Upper lobe of left lung (tissue), 6 donors: ENCODE measurements around the gene PSMB3. TPM values are rescaled to one million over a fixed set of nuclear protein-coding genes. Genes with fewer than 3 reads are reported as not detected.

Source experiments
- ATAC-seq, 2 donors: fragments of 200-7000 bp; cut with Tn5 transposase; one replicate each; pipeline ENCODE4 v1.9.1; 2022; ENCODE audit warnings: mild to moderate bottlenecking in 2 of 2, moderate library complexity in 2 of 2; ENCODE audit not compliant: low FRiP score in 2 of 2
- DNase-seq, 2 donors: peaks; one replicate each; pipeline ENCODE4 v3.0.0-alpha.2; 2019 to 2020
- H3K27ac ChIP-seq, 4 donors: fragments of 200-600 bp; sonication (generic); one replicate each; pipeline ENCODE4 v1.5.1; 2016 to 2019
- H3K27me3 ChIP-seq, 4 donors: fragments of 200-600 bp; sonication (generic); one replicate each; pipeline ENCODE4 v1.5.1; 2017 to 2019
- H3K36me3 ChIP-seq, 4 donors: fragments of 200-600 bp; sonication (generic); one replicate each; pipeline ENCODE4 v1.5.1; 2016 to 2019
- H3K4me1 ChIP-seq, 4 donors: fragments of 200-600 bp; sonication (generic); one replicate each; pipeline ENCODE4 v1.5.1; 2018 to 2019
- H3K4me3 ChIP-seq, 4 donors: fragments of 200-600 bp; sonication (generic); one replicate each; pipeline ENCODE4 v1.5.1; 2017 to 2019; ENCODE audit warnings: mild to moderate bottlenecking in 2 of 4, moderate library complexity in 1 of 4
- H3K9me3 ChIP-seq, 4 donors: fragments of 200-600 bp; sonication (generic); one replicate each; pipeline ENCODE4 v1.5.1; 2018 to 2019
- EP300 ChIP-seq, 4 donors: sonication (generic); formaldehyde crosslinking; IDR thresholded peaks; one replicate each; pipeline ENCODE4 v1.5.1; 2017; ENCODE audit warnings: antibody characterized with exemption in 4 of 4, control low read depth in 2 of 4
- POLR2A ChIP-seq, 4 donors: fragments of 450-650 bp; IDR thresholded peaks; one replicate each; pipeline ENCODE4 v1.5.1; 2016 to 2017; ENCODE audit warnings: antibody characterized with exemption in 4 of 4, mild to moderate bottlenecking in 2 of 4
- POLR2AphosphoS5 ChIP-seq, 2 donors: sonication (generic); formaldehyde crosslinking; IDR thresholded peaks; one replicate each; pipeline ENCODE4 v1.5.1; 2017; ENCODE audit warnings: antibody characterized with exemption in 2 of 2
- WGBS, 2 donors: methylation state at CpG; one replicate each; pipeline ENCODE4 v1.1.5; 2017 to 2018; 5-methylcytosine and 5-hydroxymethylcytosine counted together
- total RNA-seq, 6 donors: library from RNA; depleted of rRNA in 4 of 6; stranded (reverse); fragments of >200 nt in 4 of 6; gene quantifications; one replicate each; pipeline versions ENCODE4 v1.1.0 to v1.2.1, GENCODE V29; 2016 to 2021
- TF ChIP-seq, protein P1 (sequence below), 6 experiments: fragments of 450-650 bp in 4 of 6; fragments of 200-600 bp in 2 of 6; sonication (generic) in 2 of 6; IDR thresholded peaks; one replicate each; pipeline ENCODE4 v1.5.1; 2016 to 2019; ENCODE audit warnings: antibody characterized with exemption in 6 of 6
- donor health status: DM: no; HTN: no; CAD: no; lungs with moderate emphysema.
- donor health status: DM: no; HTN: yes; CAD: no; lungs with severe emphysema.

Gene PSMB3
- total RNA-seq, 6 donors from 2014 or later = 61.8 to 157 (median 79.2) TPM

DNA sequence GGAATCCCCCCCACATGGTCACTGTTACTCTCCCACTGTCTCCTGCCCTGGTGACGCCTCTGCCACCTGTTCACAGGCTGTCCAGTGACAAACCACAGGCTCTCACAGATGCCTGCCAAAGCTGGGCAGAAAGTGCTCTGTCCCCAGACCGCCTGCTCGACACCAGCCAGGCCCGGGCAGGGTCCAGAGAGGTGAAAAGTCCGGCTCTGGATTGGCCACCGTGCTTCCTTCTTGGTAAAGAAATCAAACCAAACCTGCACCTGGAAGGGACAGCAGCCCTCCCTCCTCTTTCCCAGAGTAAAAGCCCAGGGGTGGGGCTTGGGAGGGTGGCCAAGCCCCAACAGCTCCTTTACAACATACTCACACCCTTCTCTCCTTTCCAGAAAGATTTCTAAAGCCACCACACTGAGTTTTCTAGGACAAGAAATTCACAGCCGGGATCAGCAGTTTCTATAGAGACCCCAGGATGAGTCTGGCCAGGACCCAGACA lies 10.6 kb upstream of the PSMB3 start:
- TF ChIP-seq, protein P1, sequence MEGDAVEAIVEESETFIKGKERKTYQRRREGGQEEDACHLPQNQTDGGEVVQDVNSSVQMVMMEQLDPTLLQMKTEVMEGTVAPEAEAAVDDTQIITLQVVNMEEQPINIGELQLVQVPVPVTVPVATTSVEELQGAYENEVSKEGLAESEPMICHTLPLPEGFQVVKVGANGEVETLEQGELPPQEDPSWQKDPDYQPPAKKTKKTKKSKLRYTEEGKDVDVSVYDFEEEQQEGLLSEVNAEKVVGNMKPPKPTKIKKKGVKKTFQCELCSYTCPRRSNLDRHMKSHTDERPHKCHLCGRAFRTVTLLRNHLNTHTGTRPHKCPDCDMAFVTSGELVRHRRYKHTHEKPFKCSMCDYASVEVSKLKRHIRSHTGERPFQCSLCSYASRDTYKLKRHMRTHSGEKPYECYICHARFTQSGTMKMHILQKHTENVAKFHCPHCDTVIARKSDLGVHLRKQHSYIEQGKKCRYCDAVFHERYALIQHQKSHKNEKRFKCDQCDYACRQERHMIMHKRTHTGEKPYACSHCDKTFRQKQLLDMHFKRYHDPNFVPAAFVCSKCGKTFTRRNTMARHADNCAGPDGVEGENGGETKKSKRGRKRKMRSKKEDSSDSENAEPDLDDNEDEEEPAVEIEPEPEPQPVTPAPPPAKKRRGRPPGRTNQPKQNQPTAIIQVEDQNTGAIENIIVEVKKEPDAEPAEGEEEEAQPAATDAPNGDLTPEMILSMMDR (IDR thresholded peaks at IDR 0.05) = no peak
- TF ChIP-seq POLR2AphosphoS5 (IDR thresholded peaks at IDR 0.05) (no peak), POLR2A (IDR thresholded peaks at IDR 0.05) (no peak), EP300 (IDR thresholded peaks at IDR 0.05) (no peak)
- H3K4me1 ChIP-seq = peaks cover 43 to 57% (median 50%) of the 10 kb centered on the region in 4 donors
- peak overlapping the region; percentile 63 to 85 (median 68) for H3K27ac ChIP-seq
- WGBS, 2 donors = 42 to 49% methylated on average over 5 to 7 of the region's 7 CpGs
- H3K27me3 ChIP-seq = no peaks in the 10 kb centered on the region
- H3K36me3 ChIP-seq = peaks cover 3 to 34% (median 25%) of the 10 kb centered on the region in 4 donors
- H3K9me3 ChIP-seq = no peaks in the 10 kb centered on the region
- H3K4me3 ChIP-seq = no peak overlapping the region
- peak in 1 of 2 donors; percentile 73 for DNase-seq
- peak; percentile 61 to 64 for ATAC-seq

- H3K4me1 ChIP-seq = peaks cover 48 to 63% (median 57%) of the 10 kb centered on the region in 4 donors
- H3K27me3 ChIP-seq = peaks cover 0 to 6% (median 0%) of the 10 kb centered on the region in 4 donors
- peak in 1 of 2 donors; percentile 29 for TF ChIP-seq POLR2AphosphoS5 (IDR thresholded peaks at IDR 0.05)
- TF ChIP-seq EP300 (IDR thresholded peaks at IDR 0.05) = no peak
- H3K27ac ChIP-seq = peak overlapping the region; percentile 63 to 85 (median 68)
- ATAC-seq (peak; percentile 60 to 69), DNase-seq (peak in 1 of 2 donors; percentile 61)
- peaks cover 3 to 27% (median 23%) of the 10 kb centered on the region in 4 donors for H3K36me3 ChIP-seq
- no peak overlapping the region for H3K4me3 ChIP-seq
- H3K9me3 ChIP-seq = no peaks in the 10 kb centered on the region
- 54 to 55% methylated on average over 16 to 21 of the region's 22 CpGs for WGBS, 2 donors
Observed at GRCh38 chr17:38742411-38743308, 9.9 kb upstream of the PSMB3 start.

DNA sequence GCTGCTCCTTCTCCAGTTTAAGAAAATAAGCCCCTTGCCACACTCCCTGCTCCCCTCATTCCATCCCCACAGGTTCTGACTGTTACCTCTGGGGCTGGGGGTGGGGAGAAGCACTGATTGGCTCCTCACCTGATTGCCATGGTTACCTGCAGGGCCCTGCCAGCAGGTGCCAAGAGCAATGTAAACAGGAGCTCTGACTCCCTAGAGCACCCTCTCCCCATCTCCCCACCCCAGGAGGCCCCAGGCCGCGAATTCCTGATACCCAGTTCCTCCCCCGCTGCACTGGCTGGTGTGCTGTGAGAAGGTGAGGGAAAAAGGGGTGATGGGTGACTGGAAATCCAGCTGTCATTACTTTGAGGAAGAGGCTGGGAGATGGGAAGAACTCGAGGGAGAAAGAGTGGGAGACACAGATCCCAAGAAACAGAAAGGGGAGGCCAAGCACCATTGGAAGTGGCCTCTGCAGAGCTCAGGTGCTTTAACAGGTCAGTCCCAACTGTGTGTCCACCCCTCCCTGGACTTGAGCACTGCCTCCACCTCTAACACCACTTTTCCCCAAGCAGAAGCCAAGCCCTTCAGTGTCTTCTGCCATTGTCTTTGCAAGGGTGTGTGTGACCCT lies 8.9 kb upstream of the PSMB3 start:
- ATAC-seq (no peak), DNase-seq (peak in 1 of 2 donors; percentile 55)
- Histone ChIP-seq H3K4me3 (no peak overlapping the region), H3K27me3 (peaks cover 0 to 13% (median under 1%) of the 10 kb centered on the region in 4 donors), H3K4me1 (peaks cover 48 to 69% (median 67%) of the 10 kb centered on the region in 4 donors), H3K9me3 (no peaks in the 10 kb centered on the region), H3K36me3 (peaks cover 3 to 17% (median 14%) of the 10 kb centered on the region in 4 donors), H3K27ac (peak overlapping the region in 3 of 4 donors; percentile 18 to 85 (median 25))
- 50 to 58% methylated on average over 4 of the region's 4 CpGs for WGBS, 2 donors
- TF ChIP-seq POLR2A (IDR thresholded peaks at IDR 0.05) (no peak), EP300 (IDR thresholded peaks at IDR 0.05) (no peak)
- TF ChIP-seq, protein P1 (IDR thresholded peaks at IDR 0.05) = no peak

DNA sequence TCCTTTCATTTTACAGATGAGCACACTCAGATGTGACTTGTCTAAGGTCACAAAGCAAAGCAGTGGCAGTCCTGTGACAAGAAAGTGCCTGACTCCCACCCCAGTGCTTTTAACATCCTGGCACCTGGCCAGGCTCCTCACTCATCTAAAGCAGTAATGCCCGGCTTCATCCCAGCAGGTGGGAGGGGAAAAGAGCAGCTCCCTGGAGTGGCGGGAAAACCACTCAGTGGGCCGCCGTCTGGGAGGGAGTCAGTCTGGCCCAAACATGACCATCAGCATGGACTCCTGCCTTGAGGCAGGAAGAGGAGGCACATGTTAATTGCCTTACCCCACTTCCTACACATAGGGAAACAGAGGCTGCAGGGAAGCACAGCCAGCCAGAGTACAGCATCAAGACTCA lies 7.0 kb upstream of the PSMB3 start:
- H3K4me1 ChIP-seq = peaks cover 63 to 86% (median 86%) of the 10 kb centered on the region in 4 donors
- WGBS, 2 donors = 48 to 56% methylated on average over 4 of the region's 4 CpGs
- no peak for ATAC-seq
- H3K27ac ChIP-seq = peak overlapping the region in 2 of 4 donors; percentile 93 to 95
- H3K9me3 ChIP-seq = no peaks in the 10 kb centered on the region
- no peaks in the 10 kb centered on the region for H3K36me3 ChIP-seq
- H3K4me3 ChIP-seq = peak overlapping the region in 1 of 4 donors; percentile 85
- DNase-seq = no peak
- peaks cover 0 to 14% (median 2%) of the 10 kb centered on the region in 4 donors for H3K27me3 ChIP-seq
- TF ChIP-seq POLR2A (IDR thresholded peaks at IDR 0.05) (no peak), POLR2AphosphoS5 (IDR thresholded peaks at IDR 0.05) (no peak), EP300 (IDR thresholded peaks at IDR 0.05) (no peak)
- TF ChIP-seq, protein P1 (IDR thresholded peaks at IDR 0.05) = no peak
